Neural cell (in vitro differentiated cells): Measurements from ENCODE around the gene C2orf69. TPM values are rescaled to one million over a fixed set of nuclear protein-coding genes. Genes with fewer than 3 reads are reported as not detected.

ENCODE experiments used
- H2AFZ ChIP-seq: fragments of 200-600, 300-800 bp; sonication (generic), shearing (Covaris generic); 2 replicates; pipeline ENCODE4 v1.6.0; 2014; ENCODE audit warnings: low read depth, mild to moderate bottlenecking, antibody characterized with exemption, low read length, moderate library complexity
- H3F3A ChIP-seq: fragments of 200-600 bp; shearing (Covaris generic); 2 replicates; pipeline ENCODE4 v1.6.1; 2016; ENCODE audit warnings: mild to moderate bottlenecking, moderate library complexity, mixed read lengths, antibody characterized with exemption, low read length; ENCODE audit not compliant: insufficient read depth, poor library complexity, severe bottlenecking
- H3K27ac ChIP-seq: fragments of 200-600, 300-800 bp; sonication (generic), shearing (Covaris generic); 2 replicates; pipeline ENCODE4 v1.5.1; 2014; ENCODE audit warnings: mild to moderate bottlenecking, low read length, moderate library complexity
- H3K27me3 ChIP-seq: fragments of 300-800, 200-600 bp; sonication (generic), shearing (Covaris generic); 2 replicates; pipeline ENCODE4 v1.6.0; 2014; ENCODE audit warnings: mild to moderate bottlenecking, low read depth, low read length, moderate library complexity; ENCODE audit not compliant: insufficient read depth
- H3K36me3 ChIP-seq: fragments of 300-800, 200-600 bp; sonication (generic), shearing (Covaris generic); 2 replicates; pipeline ENCODE4 v1.5.1; 2014; ENCODE audit warnings: mild to moderate bottlenecking, antibody characterized with exemption, low read length, moderate library complexity; ENCODE audit not compliant: insufficient read depth
- H3K4me2 ChIP-seq: fragments of 300-800, 200-600 bp; sonication (generic), shearing (Covaris generic); 2 replicates; pipeline ENCODE4 v1.6.0; 2014; ENCODE audit warnings: mild to moderate bottlenecking, low read length
- H3K4me3 ChIP-seq: fragments of 300-800, 200-600 bp; sonication (generic), shearing (Covaris generic); 2 replicates; pipeline ENCODE4 v1.5.1; 2014; ENCODE audit warnings: mild to moderate bottlenecking, low read length, moderate library complexity
- H3K79me2 ChIP-seq: fragments of 200-600 bp; shearing (Covaris generic); replicated peaks from 2 replicates; pipeline ENCODE4 v1.6.0; 2014; ENCODE audit warnings: mild to moderate bottlenecking, low read length, moderate library complexity; ENCODE audit not compliant: insufficient read depth
- H3K9ac ChIP-seq: fragments of 300-800, 200-600 bp; sonication (generic), shearing (Covaris generic); 2 replicates; pipeline ENCODE4 v1.6.1; 2016; ENCODE audit warnings: mild to moderate bottlenecking, low read length, mixed read lengths
- H3K9me2 ChIP-seq: fragments of 200-600 bp; shearing (Covaris generic); 2 replicates; pipeline ENCODE4 v1.6.1; 2016; ENCODE audit warnings: mild to moderate bottlenecking, low read length, mixed read lengths; ENCODE audit not compliant: insufficient read depth
- H3K9me3 ChIP-seq: fragments of 200-600, 300-800 bp; sonication (generic), shearing (Covaris generic); 2 replicates; pipeline ENCODE4 v1.6.1; 2016; ENCODE audit warnings: mild to moderate bottlenecking, mixed run types, low read length, moderate library complexity, mixed read lengths
- H4K20me1 ChIP-seq: fragments of 200-600 bp; shearing (Covaris generic); 2 replicates; pipeline ENCODE4 v1.6.1; 2016; ENCODE audit warnings: mild to moderate bottlenecking, mixed run types; ENCODE audit not compliant: insufficient read depth
- EP300 ChIP-seq: fragments of 450-650 bp; conservative IDR thresholded peaks from 2 replicates; pipeline ENCODE4 v1.6.1; 2014; ENCODE audit warnings: antibody characterized with exemption, mild to moderate bottlenecking, moderate library complexity; ENCODE audit not compliant: poor library complexity, severe bottlenecking
- EZH2 ChIP-seq: fragments of 200-600, 300-800 bp; shearing (Covaris generic), sonication (generic); IDR thresholded peaks from 2 replicates; pipeline ENCODE4 v1.6.1; 2014; ENCODE audit warnings: antibody characterized with exemption, low read length, borderline replicate concordance, mild to moderate bottlenecking; ENCODE audit not compliant: insufficient read depth, poor library complexity, severe bottlenecking
- MXI1 ChIP-seq: fragments of 450-650 bp; conservative IDR thresholded peaks from 2 replicates; pipeline ENCODE4 v1.6.1; 2014; ENCODE audit warnings: antibody characterized with exemption, mild to moderate bottlenecking; ENCODE audit not compliant: poor library complexity, severe bottlenecking
- POLR2AphosphoS5 ChIP-seq: IDR thresholded peaks from 2 replicates; pipeline ENCODE4 v1.6.1; 2012
- RAD21 ChIP-seq: fragments of 450-650 bp; conservative IDR thresholded peaks from 2 replicates; pipeline ENCODE4 v1.6.1; 2014; ENCODE audit warnings: antibody characterized with exemption, mild to moderate bottlenecking, moderate library complexity
- SMC3 ChIP-seq: fragments of 450-650 bp; conservative IDR thresholded peaks from 2 replicates; pipeline ENCODE4 v1.6.1; 2014; ENCODE audit warnings: antibody characterized with exemption, mild to moderate bottlenecking, moderate library complexity; ENCODE audit not compliant: poor library complexity
- TAF1 ChIP-seq: IDR thresholded peaks from 2 replicates; pipeline ENCODE4 v1.6.1; 2012; ENCODE audit warnings: low read depth
- polyA plus RNA-seq: library from polyadenylated mRNA; depleted of rRNA; stranded (reverse); fragments of >200 nt; gene quantifications from 2 replicates; pipeline ENCODE4 v1.2.3, GENCODE V29; 2014
- TF ChIP-seq, protein P1 (sequence below): fragments of 450-650 bp; IDR thresholded peaks from 2 replicates; pipeline ENCODE4 v1.5.1; 2014; ENCODE audit warnings: antibody characterized with exemption, mild to moderate bottlenecking, moderate library complexity; ENCODE audit not compliant: poor library complexity, severe bottlenecking
- TF ChIP-seq, protein P2 (sequence below): IDR thresholded peaks from 2 replicates; pipeline ENCODE4 v1.6.1; 2012; ENCODE audit warnings: borderline replicate concordance

C2orf69 gene
- polyA plus RNA-seq, 1 donor from 2014 or later: 17.3 TPM

DNA sequence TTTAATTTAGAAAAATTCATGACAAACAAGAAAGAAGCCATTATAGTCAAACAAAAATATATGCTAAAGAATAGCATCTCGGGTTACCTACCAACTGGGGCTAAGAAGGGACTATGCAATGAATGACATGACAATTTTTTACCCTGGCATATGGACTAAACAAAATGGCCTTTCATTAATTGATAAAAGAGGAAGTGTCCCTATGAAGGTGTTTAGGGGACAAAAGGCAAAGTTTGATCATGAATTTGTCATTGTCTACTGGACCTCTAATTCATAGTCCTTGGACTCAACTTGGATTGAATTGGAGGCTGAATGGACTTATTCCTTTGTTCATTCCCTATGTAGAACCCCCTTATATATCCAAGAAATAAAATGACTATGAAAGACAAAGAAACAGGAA is 57.0 kb downstream of the C2orf69 start:
- Histone ChIP-seq H3K79me2 (no peaks in the 10 kb centered on the region), H3K9ac (no peak overlapping the region), H3K9me3 (no peaks in the 10 kb centered on the region), H3K27me3 (no peaks in the 10 kb centered on the region), H3K9me2 (no peaks in the 10 kb centered on the region), H3K36me3 (no peaks in the 10 kb centered on the region), H3K27ac (no peak overlapping the region), H3K4me3 (no peak overlapping the region), H4K20me1 (no peaks in the 10 kb centered on the region), H3K4me2 (no peak overlapping the region), H3F3A (no peaks in the 10 kb centered on the region), H2AFZ (no peak overlapping the region)
- TF ChIP-seq POLR2AphosphoS5 (no peak), RAD21 (no peak), MXI1 (no peak), SMC3 (no peak), EP300 (no peak), TAF1 (no peak)
- TF ChIP-seq, protein P1, sequence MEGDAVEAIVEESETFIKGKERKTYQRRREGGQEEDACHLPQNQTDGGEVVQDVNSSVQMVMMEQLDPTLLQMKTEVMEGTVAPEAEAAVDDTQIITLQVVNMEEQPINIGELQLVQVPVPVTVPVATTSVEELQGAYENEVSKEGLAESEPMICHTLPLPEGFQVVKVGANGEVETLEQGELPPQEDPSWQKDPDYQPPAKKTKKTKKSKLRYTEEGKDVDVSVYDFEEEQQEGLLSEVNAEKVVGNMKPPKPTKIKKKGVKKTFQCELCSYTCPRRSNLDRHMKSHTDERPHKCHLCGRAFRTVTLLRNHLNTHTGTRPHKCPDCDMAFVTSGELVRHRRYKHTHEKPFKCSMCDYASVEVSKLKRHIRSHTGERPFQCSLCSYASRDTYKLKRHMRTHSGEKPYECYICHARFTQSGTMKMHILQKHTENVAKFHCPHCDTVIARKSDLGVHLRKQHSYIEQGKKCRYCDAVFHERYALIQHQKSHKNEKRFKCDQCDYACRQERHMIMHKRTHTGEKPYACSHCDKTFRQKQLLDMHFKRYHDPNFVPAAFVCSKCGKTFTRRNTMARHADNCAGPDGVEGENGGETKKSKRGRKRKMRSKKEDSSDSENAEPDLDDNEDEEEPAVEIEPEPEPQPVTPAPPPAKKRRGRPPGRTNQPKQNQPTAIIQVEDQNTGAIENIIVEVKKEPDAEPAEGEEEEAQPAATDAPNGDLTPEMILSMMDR: no peak

DNA sequence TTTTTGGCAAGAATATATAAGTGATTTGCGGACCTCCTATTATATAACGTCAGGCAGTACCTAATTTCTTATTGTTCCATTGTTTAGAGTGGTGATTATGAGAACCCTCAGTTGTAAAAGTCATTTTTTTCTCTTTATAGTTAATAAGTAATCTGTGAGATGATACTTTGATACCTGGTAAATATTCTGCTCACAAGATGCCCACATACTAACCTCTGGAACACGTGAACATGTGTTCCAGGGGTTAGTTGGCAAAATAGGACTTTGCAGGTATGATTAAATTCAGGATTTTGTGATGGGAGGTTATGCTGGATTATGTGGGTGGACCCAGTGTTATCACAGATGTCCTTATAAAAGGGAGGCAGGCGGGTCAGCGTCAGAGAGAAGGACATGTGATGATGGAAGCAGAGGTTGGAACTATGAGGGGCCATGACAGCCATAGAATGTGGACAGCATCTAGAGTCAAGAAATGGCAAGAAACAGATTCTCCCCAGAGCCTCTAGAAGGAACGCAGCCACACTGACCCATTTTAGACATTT is 61.1 kb downstream of the C2orf69 start:
- H2AFZ ChIP-seq: no peak overlapping the region

More for the DNA sequence above, 61.1 kb downstream of the C2orf69 start:
- Histone ChIP-seq H3K4me3 (no peak overlapping the region), H3K27me3 (no peaks in the 10 kb centered on the region), H3K4me2 (no peak overlapping the region), H3K9me2 (no peaks in the 10 kb centered on the region), H3K79me2 (no peaks in the 10 kb centered on the region), H3K9me3 (no peaks in the 10 kb centered on the region), H4K20me1 (no peaks in the 10 kb centered on the region), H3K36me3 (no peaks in the 10 kb centered on the region), H3K27ac (no peak overlapping the region), H3F3A (no peaks in the 10 kb centered on the region), H3K9ac (no peak overlapping the region)
- TF ChIP-seq EP300 (no peak), RAD21 (no peak), EZH2 (no peak), MXI1 (no peak), TAF1 (no peak), POLR2AphosphoS5 (no peak), SMC3 (no peak)
- TF ChIP-seq, protein P1: no peak
- TF ChIP-seq, protein P2, sequence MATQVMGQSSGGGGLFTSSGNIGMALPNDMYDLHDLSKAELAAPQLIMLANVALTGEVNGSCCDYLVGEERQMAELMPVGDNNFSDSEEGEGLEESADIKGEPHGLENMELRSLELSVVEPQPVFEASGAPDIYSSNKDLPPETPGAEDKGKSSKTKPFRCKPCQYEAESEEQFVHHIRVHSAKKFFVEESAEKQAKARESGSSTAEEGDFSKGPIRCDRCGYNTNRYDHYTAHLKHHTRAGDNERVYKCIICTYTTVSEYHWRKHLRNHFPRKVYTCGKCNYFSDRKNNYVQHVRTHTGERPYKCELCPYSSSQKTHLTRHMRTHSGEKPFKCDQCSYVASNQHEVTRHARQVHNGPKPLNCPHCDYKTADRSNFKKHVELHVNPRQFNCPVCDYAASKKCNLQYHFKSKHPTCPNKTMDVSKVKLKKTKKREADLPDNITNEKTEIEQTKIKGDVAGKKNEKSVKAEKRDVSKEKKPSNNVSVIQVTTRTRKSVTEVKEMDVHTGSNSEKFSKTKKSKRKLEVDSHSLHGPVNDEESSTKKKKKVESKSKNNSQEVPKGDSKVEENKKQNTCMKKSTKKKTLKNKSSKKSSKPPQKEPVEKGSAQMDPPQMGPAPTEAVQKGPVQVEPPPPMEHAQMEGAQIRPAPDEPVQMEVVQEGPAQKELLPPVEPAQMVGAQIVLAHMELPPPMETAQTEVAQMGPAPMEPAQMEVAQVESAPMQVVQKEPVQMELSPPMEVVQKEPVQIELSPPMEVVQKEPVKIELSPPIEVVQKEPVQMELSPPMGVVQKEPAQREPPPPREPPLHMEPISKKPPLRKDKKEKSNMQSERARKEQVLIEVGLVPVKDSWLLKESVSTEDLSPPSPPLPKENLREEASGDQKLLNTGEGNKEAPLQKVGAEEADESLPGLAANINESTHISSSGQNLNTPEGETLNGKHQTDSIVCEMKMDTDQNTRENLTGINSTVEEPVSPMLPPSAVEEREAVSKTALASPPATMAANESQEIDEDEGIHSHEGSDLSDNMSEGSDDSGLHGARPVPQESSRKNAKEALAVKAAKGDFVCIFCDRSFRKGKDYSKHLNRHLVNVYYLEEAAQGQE: no peak
